HepG2 (cell line): ENCODE results near the gene ULK3. TPM values are rescaled to one million over a fixed set of nuclear protein-coding genes. Genes with fewer than 3 reads are reported as not detected.
A peak's percentile ranks its signal among the peaks of the same experiment; 100 is the strongest.

Experiments
- EHMT2 ChIP-seq: fragments of 200-600 bp; sonication (generic); IDR thresholded peaks from 2 replicates; pipeline ENCODE4 v1.7.0; 2017; ENCODE audit warnings: antibody characterized with exemption, low read depth, low read length, borderline replicate concordance
- GATAD1 ChIP-seq: IDR thresholded peaks from 2 replicates; pipeline ENCODE4 v1.6.1; 2016; ENCODE audit warnings: missing genetic modification reagents, missing compliant biosample characterization
- MAZ ChIP-seq, 2 experiments: sonication (generic) in 1 of 2; formaldehyde crosslinking in 1 of 2; IDR thresholded peaks; 2 replicates each; pipeline versions ENCODE4 v1.5.0 to v1.6.1; 2012 to 2020; ENCODE audit warnings: low read depth in 2 of 2, mild to moderate bottlenecking in 2 of 2, borderline replicate concordance in 1 of 2, improper control_type of control experiment in 1 of 2, low read length in 1 of 2, missing genetic modification reagents in 1 of 2, moderate library complexity in 1 of 2
- PAWR ChIP-seq: sonication (generic); formaldehyde crosslinking; IDR thresholded peaks from 2 replicates; pipeline ENCODE4 v1.4.0; 2020; ENCODE audit warnings: missing genetic modification reagents, mild to moderate bottlenecking, borderline replicate concordance
- PRMT3 ChIP-seq: sonication (generic); formaldehyde crosslinking; IDR thresholded peaks from 2 replicates; pipeline ENCODE4 v1.8.1; 2022; ENCODE audit warnings: low read depth, mild to moderate bottlenecking, moderate library complexity, missing genetic modification reagents, borderline replicate concordance
- SMARCC2 ChIP-seq: fragments of 450-650 bp; IDR thresholded peaks from 2 replicates; pipeline ENCODE4 v1.6.1; 2017; ENCODE audit warnings: antibody characterized with exemption, mild to moderate bottlenecking
- STAT5B ChIP-seq: sonication (generic); formaldehyde crosslinking; IDR thresholded peaks from 2 replicates; pipeline ENCODE4 v1.4.0; 2020; ENCODE audit warnings: missing genetic modification reagents
- SYNCRIP ChIP-seq: fragments of 200-400 bp; formaldehyde crosslinking; IDR thresholded peaks from 2 replicates; pipeline ENCODE4 v1.6.1; 2018; ENCODE audit warnings: mild to moderate bottlenecking, low read depth, low read length; ENCODE audit not compliant: insufficient read depth
- TAF1 ChIP-seq: sonication (generic); formaldehyde crosslinking; IDR thresholded peaks from 2 replicates; pipeline ENCODE4 v1.4.0; 2020; ENCODE audit warnings: missing genetic modification reagents
- ZNF225 ChIP-seq: sonication (generic); formaldehyde crosslinking; IDR thresholded peaks from 2 replicates; pipeline ENCODE4 v1.4.0; 2020; ENCODE audit warnings: mild to moderate bottlenecking, missing genetic modification reagents
- ZNF441 ChIP-seq: sonication (generic); formaldehyde crosslinking; IDR thresholded peaks from 2 replicates; pipeline ENCODE4 v1.7.0; 2021; ENCODE audit warnings: missing genetic modification reagents, borderline replicate concordance
- polyA plus RNA-seq, 8 experiments: library from polyadenylated mRNA; depleted of rRNA in 3 of 8; stranded (reverse) in 7 of 8; unstranded in 1 of 8; fragments of >200 nt; fragmentation: Illumina TruSeq in 4 of 8; extraction: Trizol in 4 of 8; gene quantifications; 2 replicates each; pipeline versions ENCODE4 v1.2.1 to v1.2.3, GENCODE V29; 2011 to 2016; ENCODE audit warnings: low read depth in 4 of 8, missing spikeins in 1 of 8, mixed read lengths in 1 of 8; ENCODE audit not compliant: insufficient read depth in 1 of 8
- total RNA-seq, 5 experiments: library from RNA; depleted of rRNA; stranded (reverse); fragments of >200 nt; fragmentation: Illumina TruSeq; extraction: Trizol; gene quantifications; 2 replicates each; pipeline ENCODE4 v1.2.3, GENCODE V29; 2016; ENCODE audit warnings: low read depth in 1 of 5
- TF ChIP-seq, protein P1 (sequence below): sonication (generic); formaldehyde crosslinking; IDR thresholded peaks from 2 replicates; pipeline ENCODE4 v1.5.0; 2020; ENCODE audit warnings: missing genetic modification reagents, mild to moderate bottlenecking, borderline replicate concordance
- TF ChIP-seq, protein P2 (sequence below): sonication (generic); formaldehyde crosslinking; IDR thresholded peaks from 2 replicates; pipeline ENCODE4 v1.4.0; 2020; ENCODE audit warnings: mild to moderate bottlenecking, missing genetic modification reagents, borderline replicate concordance
- TF ChIP-seq, protein P3 (sequence below): sonication (generic); formaldehyde crosslinking; IDR thresholded peaks from 2 replicates; pipeline ENCODE4 v1.4.0; 2020; ENCODE audit warnings: missing genetic modification reagents
- TF ChIP-seq, protein P4 (sequence below): sonication (generic); formaldehyde crosslinking; IDR thresholded peaks from 2 replicates; pipeline ENCODE4 v1.4.0; 2020; ENCODE audit warnings: missing genetic modification reagents, low read depth, mild to moderate bottlenecking, borderline replicate concordance
- TF ChIP-seq, protein P5 (sequence below): sonication (generic); formaldehyde crosslinking; IDR thresholded peaks from 2 replicates; pipeline ENCODE4 v1.4.0; 2020; ENCODE audit warnings: missing genetic modification reagents
- TF ChIP-seq, protein P6 (sequence below): sonication (generic); formaldehyde crosslinking; IDR thresholded peaks from 2 replicates; pipeline ENCODE4 v1.5.0; 2020; ENCODE audit warnings: missing genetic modification reagents

ULK3 gene
- total and polyA plus RNA-seq, 2 of the 13 experiments (the other 11 are each of a cell fraction or from before 2014, with no cell fraction given), result 15.2 to 23.7 TPM

DNA sequence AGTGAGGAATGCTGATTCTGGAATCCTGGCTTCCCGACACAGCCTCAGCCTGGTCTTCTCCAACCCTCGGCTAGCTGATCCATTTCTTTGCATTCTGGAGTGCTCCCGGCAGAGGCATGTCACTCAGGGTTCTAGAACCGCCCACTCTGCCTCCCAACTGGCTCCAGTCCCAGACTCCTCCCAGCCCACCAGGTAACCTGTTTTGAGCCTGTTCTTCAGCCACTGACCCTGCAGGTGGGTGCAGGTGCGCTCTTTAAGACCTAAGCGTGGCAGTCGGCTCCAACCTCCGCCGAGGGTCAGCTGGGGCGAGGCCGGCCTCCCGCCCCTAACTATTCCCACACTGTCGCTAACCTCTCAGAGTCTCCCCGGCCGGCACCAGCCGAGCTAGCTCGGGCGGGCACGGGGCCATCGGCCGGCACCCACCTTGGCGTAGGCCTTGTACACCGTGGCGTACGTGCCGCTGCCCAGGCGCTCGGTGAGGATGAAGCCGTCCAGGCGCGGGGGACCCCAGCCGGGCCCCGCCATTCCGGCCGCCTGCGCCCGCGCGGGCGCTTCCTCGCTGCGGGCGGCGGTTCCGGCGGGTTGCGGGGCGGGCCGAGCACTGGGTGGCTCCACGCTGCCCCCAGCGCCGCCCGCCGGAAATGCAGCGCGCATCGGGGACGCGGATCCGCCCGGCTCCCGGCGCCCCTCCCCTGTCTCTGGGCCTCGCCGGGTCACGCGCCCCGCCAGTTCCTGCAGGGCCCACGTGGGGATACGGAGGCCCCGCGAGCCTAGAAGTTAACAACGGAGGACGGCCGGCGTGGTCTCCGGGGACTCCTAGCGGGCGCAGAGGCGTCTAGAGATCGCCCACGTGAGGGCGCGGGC is at the start of gene ULK3 (continued):
- TF ChIP-seq, protein P1, sequence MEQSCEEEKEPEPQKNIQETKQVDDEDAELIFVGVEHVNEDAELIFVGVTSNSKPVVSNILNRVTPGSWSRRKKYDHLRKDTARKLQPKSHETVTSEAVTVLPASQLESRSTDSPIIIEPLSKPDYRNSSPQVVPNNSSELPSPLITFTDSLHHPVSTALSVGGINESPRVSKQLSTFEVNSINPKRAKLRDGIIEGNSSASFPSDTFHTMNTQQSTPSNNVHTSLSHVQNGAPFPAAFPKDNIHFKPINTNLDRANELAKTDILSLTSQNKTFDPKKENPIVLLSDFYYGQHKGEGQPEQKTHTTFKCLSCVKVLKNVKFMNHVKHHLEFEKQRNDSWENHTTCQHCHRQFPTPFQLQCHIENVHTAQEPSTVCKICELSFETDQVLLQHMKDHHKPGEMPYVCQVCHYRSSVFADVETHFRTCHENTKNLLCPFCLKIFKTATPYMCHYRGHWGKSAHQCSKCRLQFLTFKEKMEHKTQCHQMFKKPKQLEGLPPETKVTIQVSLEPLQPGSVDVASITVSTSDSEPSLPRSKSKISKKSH (CRISPR knock-in tag), result no peak
- TF ChIP-seq, protein P2, sequence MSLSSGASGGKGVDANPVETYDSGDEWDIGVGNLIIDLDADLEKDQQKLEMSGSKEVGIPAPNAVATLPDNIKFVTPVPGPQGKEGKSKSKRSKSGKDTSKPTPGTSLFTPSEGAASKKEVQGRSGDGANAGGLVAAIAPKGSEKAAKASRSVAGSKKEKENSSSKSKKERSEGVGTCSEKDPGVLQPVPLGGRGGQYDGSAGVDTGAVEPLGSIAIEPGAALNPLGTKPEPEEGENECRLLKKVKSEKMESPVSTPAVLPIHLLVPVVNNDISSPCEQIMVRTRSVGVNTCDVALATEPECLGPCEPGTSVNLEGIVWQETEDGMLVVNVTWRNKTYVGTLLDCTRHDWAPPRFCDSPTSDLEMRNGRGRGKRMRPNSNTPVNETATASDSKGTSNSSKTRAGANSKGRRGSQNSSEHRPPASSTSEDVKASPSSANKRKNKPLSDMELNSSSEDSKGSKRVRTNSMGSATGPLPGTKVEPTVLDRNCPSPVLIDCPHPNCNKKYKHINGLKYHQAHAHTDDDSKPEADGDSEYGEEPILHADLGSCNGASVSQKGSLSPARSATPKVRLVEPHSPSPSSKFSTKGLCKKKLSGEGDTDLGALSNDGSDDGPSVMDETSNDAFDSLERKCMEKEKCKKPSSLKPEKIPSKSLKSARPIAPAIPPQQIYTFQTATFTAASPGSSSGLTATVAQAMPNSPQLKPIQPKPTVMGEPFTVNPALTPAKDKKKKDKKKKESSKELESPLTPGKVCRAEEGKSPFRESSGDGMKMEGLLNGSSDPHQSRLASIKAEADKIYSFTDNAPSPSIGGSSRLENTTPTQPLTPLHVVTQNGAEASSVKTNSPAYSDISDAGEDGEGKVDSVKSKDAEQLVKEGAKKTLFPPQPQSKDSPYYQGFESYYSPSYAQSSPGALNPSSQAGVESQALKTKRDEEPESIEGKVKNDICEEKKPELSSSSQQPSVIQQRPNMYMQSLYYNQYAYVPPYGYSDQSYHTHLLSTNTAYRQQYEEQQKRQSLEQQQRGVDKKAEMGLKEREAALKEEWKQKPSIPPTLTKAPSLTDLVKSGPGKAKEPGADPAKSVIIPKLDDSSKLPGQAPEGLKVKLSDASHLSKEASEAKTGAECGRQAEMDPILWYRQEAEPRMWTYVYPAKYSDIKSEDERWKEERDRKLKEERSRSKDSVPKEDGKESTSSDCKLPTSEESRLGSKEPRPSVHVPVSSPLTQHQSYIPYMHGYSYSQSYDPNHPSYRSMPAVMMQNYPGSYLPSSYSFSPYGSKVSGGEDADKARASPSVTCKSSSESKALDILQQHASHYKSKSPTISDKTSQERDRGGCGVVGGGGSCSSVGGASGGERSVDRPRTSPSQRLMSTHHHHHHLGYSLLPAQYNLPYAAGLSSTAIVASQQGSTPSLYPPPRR (CRISPR knock-in tag), result 0 out of 2 replicates have a peak, but pooled peaks have one; percentile 17
- TF ChIP-seq, protein P3, sequence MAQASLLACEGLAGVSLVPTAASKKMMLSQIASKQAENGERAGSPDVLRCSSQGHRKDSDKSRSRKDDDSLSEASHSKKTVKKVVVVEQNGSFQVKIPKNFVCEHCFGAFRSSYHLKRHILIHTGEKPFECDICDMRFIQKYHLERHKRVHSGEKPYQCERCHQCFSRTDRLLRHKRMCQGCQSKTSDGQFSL, result no peak
- TF ChIP-seq ZNF441 (CRISPR knock-in tag), result 0 out of 2 replicates have a peak, but pooled peaks have one; percentile 62
- TF ChIP-seq, protein P4, sequence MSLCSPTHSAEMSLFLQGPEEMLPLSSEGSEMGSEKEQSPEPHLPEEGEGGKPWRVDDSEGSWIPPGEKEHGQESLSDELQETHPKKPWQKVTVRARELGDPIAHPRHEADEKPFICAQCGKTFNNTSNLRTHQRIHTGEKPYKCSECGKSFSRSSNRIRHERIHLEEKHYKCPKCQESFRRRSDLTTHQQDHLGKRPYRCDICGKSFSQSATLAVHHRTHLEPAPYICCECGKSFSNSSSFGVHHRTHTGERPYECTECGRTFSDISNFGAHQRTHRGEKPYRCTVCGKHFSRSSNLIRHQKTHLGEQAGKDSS (CRISPR knock-in tag), result no peak
- TF ChIP-seq PAWR, result 0 out of 2 replicates have a peak, but pooled peaks have one; percentile 65
- TF ChIP-seq PRMT3, result no peak
- TF ChIP-seq MAZ (IDR thresholded peaks at IDR 0.05; ENCODE audit: borderline replicate concordance, low read depth, low read length), result no peak
- TF ChIP-seq MAZ (CRISPR knock-in tag; IDR thresholded peaks at IDR 0.05; ENCODE audit: low read depth), result peak; percentile 90
- no peak for TF ChIP-seq STAT5B
- no peak for TF ChIP-seq SYNCRIP
- TF ChIP-seq EHMT2, result no peak
- TF ChIP-seq ZNF225 (CRISPR knock-in tag), result no peak; the same call in 1 of the 2 replicates
- TF ChIP-seq, protein P5, sequence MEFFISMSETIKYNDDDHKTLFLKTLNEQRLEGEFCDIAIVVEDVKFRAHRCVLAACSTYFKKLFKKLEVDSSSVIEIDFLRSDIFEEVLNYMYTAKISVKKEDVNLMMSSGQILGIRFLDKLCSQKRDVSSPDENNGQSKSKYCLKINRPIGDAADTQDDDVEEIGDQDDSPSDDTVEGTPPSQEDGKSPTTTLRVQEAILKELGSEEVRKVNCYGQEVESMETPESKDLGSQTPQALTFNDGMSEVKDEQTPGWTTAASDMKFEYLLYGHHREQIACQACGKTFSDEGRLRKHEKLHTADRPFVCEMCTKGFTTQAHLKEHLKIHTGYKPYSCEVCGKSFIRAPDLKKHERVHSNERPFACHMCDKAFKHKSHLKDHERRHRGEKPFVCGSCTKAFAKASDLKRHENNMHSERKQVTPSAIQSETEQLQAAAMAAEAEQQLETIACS (CRISPR knock-in tag), result peak; percentile 93
- peak; percentile 16; the same call in 1 of the 2 replicates for TF ChIP-seq GATAD1 (CRISPR knock-in tag)
- TF ChIP-seq SMARCC2, result no peak
- no peak; the same call in 1 of the 2 replicates for TF ChIP-seq TAF1 (CRISPR knock-in tag)
- TF ChIP-seq, protein P6, sequence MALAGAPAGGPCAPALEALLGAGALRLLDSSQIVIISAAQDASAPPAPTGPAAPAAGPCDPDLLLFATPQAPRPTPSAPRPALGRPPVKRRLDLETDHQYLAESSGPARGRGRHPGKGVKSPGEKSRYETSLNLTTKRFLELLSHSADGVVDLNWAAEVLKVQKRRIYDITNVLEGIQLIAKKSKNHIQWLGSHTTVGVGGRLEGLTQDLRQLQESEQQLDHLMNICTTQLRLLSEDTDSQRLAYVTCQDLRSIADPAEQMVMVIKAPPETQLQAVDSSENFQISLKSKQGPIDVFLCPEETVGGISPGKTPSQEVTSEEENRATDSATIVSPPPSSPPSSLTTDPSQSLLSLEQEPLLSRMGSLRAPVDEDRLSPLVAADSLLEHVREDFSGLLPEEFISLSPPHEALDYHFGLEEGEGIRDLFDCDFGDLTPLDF, result no peak
